VCaP (cell line): ENCODE results near the gene OGDH.
"Not testable (repeated sequence)": the region's sequence is repeated elsewhere in the genome, so short reads cannot be mapped to it uniquely, and the experiment has no call there.

Experiments used
- H3K27ac ChIP-seq: fragments of 450-650 bp; 2 replicates; pipeline ENCODE4 v1.5.1; 2017
- CTCF ChIP-seq: fragments of 450-650 bp; conservative IDR thresholded peaks from 2 replicates; pipeline ENCODE4 v1.5.1; 2017; ENCODE audit warnings: mild to moderate bottlenecking, moderate library complexity

OGDH gene

GRCh38 chr7:44696728-44697127 lies 90.3 kb downstream of the OGDH start:
- TF ChIP-seq CTCF: no peak
- no peak overlapping the region; the same call in 1 of the 2 replicates for H3K27ac ChIP-seq

GRCh38 chr7:44697136-44698045 lies 91.0 kb downstream of the OGDH start:
- no peak for TF ChIP-seq CTCF
- H3K27ac ChIP-seq: no peak overlapping the region

GRCh38 chr7:44698046-44698580 lies 91.7 kb downstream of the OGDH start:
- no peak for TF ChIP-seq CTCF
- H3K27ac ChIP-seq: no peak overlapping the region

- H3K27ac ChIP-seq: not testable (repeated sequence)
Measured at GRCh38 chr7:44699598-44699997, 93.2 kb downstream of the OGDH start.

GRCh38 chr7:44700322-44700721 lies 93.9 kb downstream of the OGDH start:
- no peak overlapping the region for H3K27ac ChIP-seq
- TF ChIP-seq CTCF: no peak

GRCh38 chr7:44703391-44703790 lies 97.0 kb downstream of the OGDH start:
- H3K27ac ChIP-seq: not testable (repeated sequence)

- no peak overlapping the region for H3K27ac ChIP-seq
- no peak for TF ChIP-seq CTCF
Measured at GRCh38 chr7:44703921-44704320, 97.5 kb downstream of the OGDH start.

- no peak for TF ChIP-seq CTCF
- H3K27ac ChIP-seq: no peak overlapping the region
Measured at GRCh38 chr7:44705434-44705833, 99.0 kb downstream of the OGDH start.
